GM19035 (cell line): ENCODE results near the gene POLR2E.

Experiments used
- ATAC-seq: cut with Tn5 transposase; IDR thresholded peaks from one replicate; pipeline ENCODE4 v1.9.1; 2021; ENCODE audit not compliant: unreplicated experiment

POLR2E gene

GRCh38 chr19:1111641-1112267 lies 16.6 kb upstream of the POLR2E start:
- ATAC-seq = no peak

- ATAC-seq = no peak
These were observed 15.8 kb upstream of the POLR2E start for GRCh38 chr19:1110809-1111640.

- no peak for ATAC-seq
These were observed 14.8 kb upstream of the POLR2E start for GRCh38 chr19:1109697-1110671.

GRCh38 chr19:1109032-1109551 lies 13.9 kb upstream of the POLR2E start:
- ATAC-seq = no peak

GRCh38 chr19:1108291-1109031 lies 13.3 kb upstream of the POLR2E start:
- no peak for ATAC-seq

- ATAC-seq = no peak
These were observed 12.6 kb upstream of the POLR2E start for GRCh38 chr19:1107661-1108261.

GRCh38 chr19:1106841-1107660 lies 11.9 kb upstream of the POLR2E start:
- no peak for ATAC-seq

- ATAC-seq = no peak
These were observed 11.0 kb upstream of the POLR2E start for GRCh38 chr19:1105873-1106840.

GRCh38 chr19:1105008-1105872 lies 10.1 kb upstream of the POLR2E start:
- no peak for ATAC-seq

- ATAC-seq = peak; percentile 33
These were observed 9.3 kb upstream of the POLR2E start for GRCh38 chr19:1104311-1105007.

GRCh38 chr19:1103708-1104310 lies 8.6 kb upstream of the POLR2E start, which contains the start of gene GPX4:
GPX4 (plus strand) TSS chr19:1103994; CDS start chr19:1104044, 50 bp downstream.
- peak; percentile 73 for ATAC-seq

- ATAC-seq = no peak
These were observed 8.0 kb upstream of the POLR2E start for GRCh38 chr19:1103132-1103707.

GRCh38 chr19:1102407-1103131 lies 7.4 kb upstream of the POLR2E start:
- no peak for ATAC-seq

- ATAC-seq = no peak
These were observed 6.1 kb upstream of the POLR2E start for GRCh38 chr19:1101337-1101698.
